GM12878 (cell line): ENCODE results near the gene CHRNB2. TPM values are rescaled to one million over a fixed set of nuclear protein-coding genes. Genes with fewer than 3 reads are reported as not detected.

ENCODE experiments used
- ATF7 ChIP-seq: fragments of 450-650 bp; IDR thresholded peaks from 2 replicates; pipeline ENCODE4 v1.6.1; 2016; ENCODE audit warnings: low read depth, mild to moderate bottlenecking
- EP300 ChIP-seq, 2 experiments: fragments of 150-350 bp in 1 of 2; IDR thresholded peaks; 2 replicates each; pipeline ENCODE4 v1.6.1; 2011 to 2012; ENCODE audit warnings: low read depth in 2 of 2, low read length in 2 of 2, borderline replicate concordance in 1 of 2, improper control_type of control experiment in 1 of 2, inconsistent platforms in 1 of 2; ENCODE audit not compliant: control insufficient read depth in 1 of 2
- HDAC2 ChIP-seq: fragments of 200-600 bp; sonication (generic); IDR thresholded peaks from 2 replicates; pipeline ENCODE4 v1.6.1; 2017
- IRF3 ChIP-seq: fragments of 450-650 bp; IDR thresholded peaks from 2 replicates; pipeline ENCODE4 v1.6.1; 2014; ENCODE audit warnings: mild to moderate bottlenecking
- NFIC ChIP-seq: IDR thresholded peaks from 2 replicates; pipeline ENCODE4 v1.6.1; 2012; ENCODE audit warnings: low read depth, mild to moderate bottlenecking, inconsistent platforms, low read length, moderate library complexity
- RB1 ChIP-seq: fragments of 450-650 bp; formaldehyde crosslinking; IDR thresholded peaks from 2 replicates; pipeline ENCODE4 v1.6.1; 2017; ENCODE audit warnings: mild to moderate bottlenecking, borderline replicate concordance
- RELA ChIP-seq: fragments of 450-650 bp; IDR thresholded peaks from 2 replicates; pipeline ENCODE4 v1.8.0; 2014; ENCODE audit warnings: borderline replicate concordance; ENCODE audit not compliant: partially characterized antibody
- TAF1 ChIP-seq: IDR thresholded peaks from 2 replicates; pipeline ENCODE4 v1.6.1; 2011; ENCODE audit warnings: mild to moderate bottlenecking, low read depth, low read length, borderline replicate concordance
- YBX1 ChIP-seq: fragments of 450-650 bp; IDR thresholded peaks from 2 replicates; pipeline ENCODE4 v1.6.1; 2016; ENCODE audit warnings: antibody characterized with exemption
- ZNF274 ChIP-seq: IDR thresholded peaks from one replicate; pipeline ENCODE4 v1.8.0; 2011; ENCODE audit not compliant: insufficient read length, insufficient read depth
- polyA plus RNA-seq, 11 experiments: library from polyadenylated mRNA; depleted of rRNA in 4 of 11; unstranded in 6 of 11; stranded (reverse) in 5 of 11; fragments of >200 nt; fragmentation: Nextera tagmentation in 4 of 11; fragmentation: Illumina TruSeq in 1 of 11; extraction: Ambion mirVana in 4 of 11; extraction: Trizol in 1 of 11; gene quantifications; 1 replicate in 1 of 11; 2 replicates in 10 of 11; pipeline versions ENCODE4 v1.2.1 to v1.2.3, GENCODE V29; 2011 to 2016; ENCODE audit warnings: inconsistent platforms in 2 of 11, missing spikeins in 2 of 11, low read depth in 1 of 11
- total RNA-seq, 4 experiments: library from RNA; depleted of rRNA in 3 of 4; stranded (reverse); fragments of >200 nt in 3 of 4; fragmentation: Illumina TruSeq in 1 of 4; extraction: Trizol in 1 of 4; gene quantifications; 2 replicates each; pipeline versions ENCODE4 v1.2.1 to v1.2.3, GENCODE V29; 2013 to 2021
- TF ChIP-seq, protein P1 (sequence below): fragments of 450-650 bp; IDR thresholded peaks from 2 replicates; pipeline ENCODE4 v1.6.1; 2016; ENCODE audit warnings: mild to moderate bottlenecking

CHRNB2 gene
- total and polyA plus RNA-seq, 10 of the 15 experiments (the other 5 are each of a cell fraction or from before 2014, with no cell fraction given), result 0.01 to 0.11 (median 0.03) TPM; not detected in 6

- no peak for TF ChIP-seq IRF3
- no peak for TF ChIP-seq RB1
- TF ChIP-seq HDAC2, result no peak
- no peak for TF ChIP-seq RELA
- TF ChIP-seq ZNF274, result no peak
- no peak for TF ChIP-seq EP300 (IDR thresholded peaks at IDR 0.05; ENCODE audit: borderline replicate concordance in 1 of 2, control insufficient read depth in 1 of 2, low read depth in 2 of 2, low read length in 2 of 2)
- TF ChIP-seq ATF7, result peak; percentile 34; the same call in 1 of the 2 replicates
- TF ChIP-seq, protein P1, sequence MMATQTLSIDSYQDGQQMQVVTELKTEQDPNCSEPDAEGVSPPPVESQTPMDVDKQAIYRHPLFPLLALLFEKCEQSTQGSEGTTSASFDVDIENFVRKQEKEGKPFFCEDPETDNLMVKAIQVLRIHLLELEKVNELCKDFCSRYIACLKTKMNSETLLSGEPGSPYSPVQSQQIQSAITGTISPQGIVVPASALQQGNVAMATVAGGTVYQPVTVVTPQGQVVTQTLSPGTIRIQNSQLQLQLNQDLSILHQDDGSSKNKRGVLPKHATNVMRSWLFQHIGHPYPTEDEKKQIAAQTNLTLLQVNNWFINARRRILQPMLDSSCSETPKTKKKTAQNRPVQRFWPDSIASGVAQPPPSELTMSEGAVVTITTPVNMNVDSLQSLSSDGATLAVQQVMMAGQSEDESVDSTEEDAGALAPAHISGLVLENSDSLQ, result peak; percentile 40; the same call in 1 of the 2 replicates
- TF ChIP-seq NFIC, result 0 out of 2 replicates have a peak, but pooled peaks have one; percentile 46
- TF ChIP-seq YBX1, result no peak
- TF ChIP-seq TAF1, result 0 out of 2 replicates have a peak, but pooled peaks have one; percentile 0
- TF ChIP-seq, all 136 proteins: peak for 14
Measured at GRCh38 chr1:154608397-154609270, 41.1 kb downstream of the CHRNB2 start (continued).
